H1 (cell line): ENCODE measurements around the gene CYP27C1. TPM values are rescaled to one million over a fixed set of nuclear protein-coding genes. Genes with fewer than 3 reads are reported as not detected.

Experiments used
- polyA plus RNA-seq, 7 experiments: library from polyadenylated mRNA; depleted of rRNA in 3 of 7; stranded (reverse) in 5 of 7; unstranded in 2 of 7; fragments of >200 nt in 5 of 7; fragments of 200-250 nt in 2 of 7; gene quantifications; 1 replicate in 5 of 7; 2 replicates in 1 of 7; 4 replicates in 1 of 7; pipeline versions ENCODE4 v1.2.1 to v1.2.3, GENCODE V29; 2011 to 2013; ENCODE audit warnings: missing spikeins in 2 of 7, mixed read lengths in 2 of 7
- small RNA-seq: library from polyadenylated mRNA; stranded (forward); fragments of <200 nt; extraction: miRNeasy Mini kit (QIAGEN cat#:217004); gene quantifications from one replicate; pipeline ENCODE3, GENCODE V24; 2013; ENCODE audit not compliant: insufficient read depth
- total RNA-seq: library from RNA; stranded (reverse); fragmentation: NEBNext Ultra II Directional; extraction: Animal tissue kit (Norgen Biotek cat#: 25700); gene quantifications from 2 replicates; pipeline ENCODE4 v1.2.1, GENCODE V29; 2021

Gene CYP27C1
- total and polyA plus RNA-seq, 2 of the 8 experiments (the other 6 are each of a cell fraction or from before 2014, with no cell fraction given), result 1.3 to 3.2 TPM

Small RNA genes lying within 50 kb of the gene (small RNA-seq; reads per million reads assigned to genes)
- gene NIFKP9, result not detected

Other genes starting within 250 kb of the CYP27C1 start
- gene BIN1, start 113.1 kb downstream of the CYP27C1 start, total RNA-seq, result 35.6 and 41.9 TPM in 2 replicates
- gene BIN1, start 113.1 kb downstream of the CYP27C1 start, polyA plus RNA-seq (2011; rRNA removed), result 23.6 and 35.1 TPM in 2 replicates
- 48.9 and 52.3 TPM in 2 replicates for gene ERCC3, start 73.8 kb upstream of the CYP27C1 start, total RNA-seq
- gene ERCC3, start 73.8 kb upstream of the CYP27C1 start, polyA plus RNA-seq (2011; rRNA removed), result 41.8 and 44.8 TPM in 2 replicates
- 23.2 and 24.2 TPM in 2 replicates for gene MAP3K2, start 167.7 kb upstream of the CYP27C1 start, total RNA-seq
- gene MAP3K2, start 167.7 kb upstream of the CYP27C1 start, polyA plus RNA-seq (2011; rRNA removed), result 2.0 and 2.3 TPM in 2 replicates
- gene PROC, start 198.1 kb upstream of the CYP27C1 start, total RNA-seq, result 1.5 and 1.7 TPM in 2 replicates
- gene PROC, start 198.1 kb upstream of the CYP27C1 start, polyA plus RNA-seq (2011; rRNA removed), result 1.6 and 2.2 TPM in 2 replicates